ENCODE data around the gene ANKRD23. TPM values are rescaled to one million over a fixed set of nuclear protein-coding genes. Genes with fewer than 3 reads are reported as not detected.

The ANKRD23 gene
- polyA plus RNA-seq, 1 donor from 2014 or later, result 12.1 TPM

DNA sequence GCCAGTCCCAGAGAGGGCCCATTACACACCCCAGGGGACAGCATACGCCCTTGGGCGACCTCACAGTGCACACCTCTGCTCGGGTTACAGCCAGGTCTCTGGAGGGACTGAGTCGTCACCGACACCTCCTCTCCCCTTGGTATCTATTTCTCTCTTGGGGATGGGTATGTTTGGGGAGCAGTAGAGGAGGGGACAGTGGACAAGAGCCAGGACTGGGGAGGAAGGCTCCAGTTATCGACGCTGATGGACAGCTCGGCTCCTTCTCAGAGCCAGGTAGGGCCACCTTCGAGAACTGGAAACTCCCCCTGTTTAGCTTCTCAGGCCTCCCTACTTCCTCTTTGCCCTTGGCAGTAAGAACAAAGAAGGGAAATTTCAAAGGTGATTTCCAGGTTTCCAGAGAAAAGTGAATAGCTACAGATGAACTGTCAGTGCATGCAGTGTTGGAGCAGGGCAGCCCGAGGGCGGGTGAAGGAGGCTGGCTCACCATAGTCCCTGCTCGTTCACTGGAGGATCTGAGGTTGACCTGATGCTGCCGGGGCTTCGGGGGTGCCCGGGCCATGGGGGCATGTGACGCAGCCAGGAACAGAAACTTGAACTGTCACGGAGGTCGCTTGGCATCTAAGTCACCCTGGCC lies 30.5 kb upstream of the ANKRD23 start:
- H3K9me3 ChIP-seq (ENCODE audit: low read length), result no peaks in the 10 kb centered on the region

GRCh38 chr2:96873651-96874096 lies 29.9 kb upstream of the ANKRD23 start:
- H3K27me3 ChIP-seq (ENCODE audit: insufficient read depth, low read depth, low read length), result no peaks in the 10 kb centered on the region
- H3K4me3 ChIP-seq (ENCODE audit: low read length), result no peak overlapping the region
- H3K27ac ChIP-seq (ENCODE audit: low read length), result no peak overlapping the region
- TF ChIP-seq POLR2AphosphoS5 (IDR thresholded peaks at IDR 0.05) (no peak), CTCF (IDR thresholded peaks at IDR 0.05; ENCODE audit: poor library complexity, severe bottlenecking) (no peak), RAD21 (conservative IDR thresholded peaks at IDR 0.05) (no peak), EZH2 (IDR thresholded peaks at IDR 0.05; ENCODE audit: borderline replicate concordance, insufficient read depth, low read length, poor library complexity, severe bottlenecking) (no peak)
- H3K9ac ChIP-seq (ENCODE audit: low read length), result no peak overlapping the region
- H3K9me2 ChIP-seq (ENCODE audit: insufficient read depth, low read length), result no peaks in the 10 kb centered on the region
- no peaks in the 10 kb centered on the region for H3K36me3 ChIP-seq (ENCODE audit: insufficient read depth, low read length)
- H3F3A ChIP-seq (ENCODE audit: insufficient read depth, low read length, poor library complexity, severe bottlenecking), result no peaks in the 10 kb centered on the region
- H2AFZ ChIP-seq (ENCODE audit: low read depth, low read length), result no peak overlapping the region
- H4K20me1 ChIP-seq (ENCODE audit: insufficient read depth), result no peaks in the 10 kb centered on the region
- H3K9me3 ChIP-seq (ENCODE audit: low read length), result no peaks in the 10 kb centered on the region
- no peak overlapping the region for H3K4me2 ChIP-seq (ENCODE audit: low read length)
- peaks cover 5% of the 10 kb centered on the region for H3K79me2 ChIP-seq (replicated peaks; ENCODE audit: insufficient read depth, low read length)

More for the DNA sequence above, 30.5 kb upstream of the ANKRD23 start:
- no peak overlapping the region for H3K27ac ChIP-seq (ENCODE audit: low read length)
- H3K79me2 ChIP-seq (replicated peaks; ENCODE audit: insufficient read depth, low read length), result no peaks in the 10 kb centered on the region
- H4K20me1 ChIP-seq (ENCODE audit: insufficient read depth), result no peaks in the 10 kb centered on the region
- H3K4me3 ChIP-seq (ENCODE audit: low read length), result no peak overlapping the region
- TF ChIP-seq CTCF (IDR thresholded peaks at IDR 0.05; ENCODE audit: poor library complexity, severe bottlenecking) (no peak), EP300 (conservative IDR thresholded peaks at IDR 0.05; ENCODE audit: poor library complexity, severe bottlenecking) (no peak), SMC3 (conservative IDR thresholded peaks at IDR 0.05; ENCODE audit: poor library complexity) (no peak), TAF1 (IDR thresholded peaks at IDR 0.05; ENCODE audit: low read depth) (no peak), RAD21 (conservative IDR thresholded peaks at IDR 0.05) (no peak), MXI1 (conservative IDR thresholded peaks at IDR 0.05; ENCODE audit: poor library complexity, severe bottlenecking) (no peak), EZH2 (IDR thresholded peaks at IDR 0.05; ENCODE audit: borderline replicate concordance, insufficient read depth, low read length, poor library complexity, severe bottlenecking) (no peak), POLR2AphosphoS5 (IDR thresholded peaks at IDR 0.05) (no peak), REST (IDR thresholded peaks at IDR 0.05; ENCODE audit: borderline replicate concordance) (no peak)
- H3K9me2 ChIP-seq (ENCODE audit: insufficient read depth, low read length), result no peaks in the 10 kb centered on the region
- H2AFZ ChIP-seq (ENCODE audit: low read depth, low read length), result no peak overlapping the region
- H3F3A ChIP-seq (ENCODE audit: insufficient read depth, low read length, poor library complexity, severe bottlenecking), result no peaks in the 10 kb centered on the region
- H3K9ac ChIP-seq (ENCODE audit: low read length), result no peak overlapping the region
- no peak overlapping the region for H3K4me2 ChIP-seq (ENCODE audit: low read length)
- no peaks in the 10 kb centered on the region for H3K36me3 ChIP-seq (ENCODE audit: insufficient read depth, low read length)
- no peaks in the 10 kb centered on the region for H3K27me3 ChIP-seq (ENCODE audit: insufficient read depth, low read depth, low read length)
